HepG2 (cell line): Measurements from ENCODE around the gene LNPK. TPM values are rescaled to one million over a fixed set of nuclear protein-coding genes. Genes with fewer than 3 reads are reported as not detected.

Source experiments
- ARHGAP35 ChIP-seq: sonication (generic); formaldehyde crosslinking; IDR thresholded peaks from 2 replicates; pipeline ENCODE4 v1.9.0; 2022; ENCODE audit warnings: mild to moderate bottlenecking, inconsistent platforms, moderate library complexity, missing genetic modification reagents, borderline replicate concordance
- ARID2 ChIP-seq: sonication (generic); formaldehyde crosslinking; IDR thresholded peaks from 2 replicates; pipeline ENCODE4 v1.8.1; 2022; ENCODE audit warnings: mild to moderate bottlenecking, missing genetic modification reagents, borderline replicate concordance
- ATM ChIP-seq: fragments of 450-650 bp; IDR thresholded peaks from 2 replicates; pipeline ENCODE4 v1.7.1; 2017; ENCODE audit warnings: mild to moderate bottlenecking, borderline replicate concordance
- ATRX ChIP-seq: sonication (generic); formaldehyde crosslinking; IDR thresholded peaks from 2 replicates; pipeline ENCODE4 v1.4.0; 2020; ENCODE audit warnings: missing genetic modification reagents, borderline replicate concordance
- DBP ChIP-seq: sonication (generic); formaldehyde crosslinking; IDR thresholded peaks from 2 replicates; pipeline ENCODE4 v1.4.0; 2020; ENCODE audit warnings: missing genetic modification reagents; ENCODE audit errors: not compliant biosample characterization
- DR1 ChIP-seq: sonication (generic); formaldehyde crosslinking; IDR thresholded peaks from 2 replicates; pipeline ENCODE4 v1.8.0; 2021; ENCODE audit warnings: mild to moderate bottlenecking, missing genetic modification reagents, inconsistent platforms
- EHMT2 ChIP-seq: fragments of 200-600 bp; sonication (generic); IDR thresholded peaks from 2 replicates; pipeline ENCODE4 v1.7.0; 2017; ENCODE audit warnings: antibody characterized with exemption, low read depth, low read length, borderline replicate concordance
- FOXO1 ChIP-seq: sonication (generic); formaldehyde crosslinking; IDR thresholded peaks from 2 replicates; pipeline ENCODE4 v1.4.0; 2020; ENCODE audit warnings: missing genetic modification reagents
- HNRNPLL ChIP-seq: fragments of 200-400 bp; formaldehyde crosslinking; IDR thresholded peaks from 2 replicates; pipeline ENCODE4 v1.6.1; 2017; ENCODE audit warnings: mild to moderate bottlenecking, low read depth, low read length; ENCODE audit not compliant: poor library complexity, severe bottlenecking
- JARID2 ChIP-seq: sonication (generic); formaldehyde crosslinking; IDR thresholded peaks from 2 replicates; pipeline ENCODE4 v1.8.1; 2023; ENCODE audit warnings: missing genetic modification reagents, inconsistent platforms; ENCODE audit not compliant: insufficient replicate concordance
- PTBP1 ChIP-seq: fragments of 200-400 bp; formaldehyde crosslinking; IDR thresholded peaks from 2 replicates; pipeline ENCODE4 v1.6.1; 2018; ENCODE audit warnings: low read length, low read depth; ENCODE audit not compliant: poor library complexity, severe bottlenecking
- SP5 ChIP-seq: IDR thresholded peaks from 2 replicates; pipeline ENCODE4 v1.6.1; 2016; ENCODE audit warnings: low read depth, borderline replicate concordance
- SRSF4 ChIP-seq: fragments of 200-400 bp; formaldehyde crosslinking; IDR thresholded peaks from one replicate; pipeline ENCODE4 v1.6.1; 2018; ENCODE audit warnings: mild to moderate bottlenecking, low read depth, low read length, moderate library complexity; ENCODE audit not compliant: poor library complexity, severe bottlenecking
- TGIF2 ChIP-seq: IDR thresholded peaks from 2 replicates; pipeline ENCODE4 v1.6.1; 2016; ENCODE audit warnings: control low read depth, missing compliant biosample characterization
- TOE1 ChIP-seq: sonication (generic); formaldehyde crosslinking; IDR thresholded peaks from 2 replicates; pipeline ENCODE4 v1.4.0; 2020; ENCODE audit warnings: mild to moderate bottlenecking, missing genetic modification reagents
- ZBTB7A ChIP-seq: sonication (generic); formaldehyde crosslinking; IDR thresholded peaks from 2 replicates; pipeline ENCODE4 v1.8.0; 2022; ENCODE audit warnings: mild to moderate bottlenecking, missing genetic modification reagents
- ZNF205 ChIP-seq: IDR thresholded peaks from 2 replicates; pipeline ENCODE4 v1.6.1; 2018; ENCODE audit warnings: missing biosample characterization, missing genetic modification reagents
- ZNF230 ChIP-seq: sonication (generic); formaldehyde crosslinking; IDR thresholded peaks from 2 replicates; pipeline ENCODE4 v1.4.0; 2020; ENCODE audit warnings: mild to moderate bottlenecking, missing genetic modification reagents
- ZNF530 ChIP-seq: sonication (generic); formaldehyde crosslinking; IDR thresholded peaks from 2 replicates; pipeline ENCODE4 v1.5.0; 2020; ENCODE audit warnings: low read depth, mild to moderate bottlenecking, missing genetic modification reagents
- ZNF567 ChIP-seq: sonication (generic); formaldehyde crosslinking; IDR thresholded peaks from 2 replicates; pipeline ENCODE4 v1.8.1; 2023; ENCODE audit warnings: mild to moderate bottlenecking, missing genetic modification reagents, borderline replicate concordance
- ZNF678 ChIP-seq: sonication (generic); formaldehyde crosslinking; IDR thresholded peaks from 2 replicates; pipeline ENCODE4 v1.4.0; 2020; ENCODE audit warnings: mild to moderate bottlenecking, missing genetic modification reagents
- ZNF841 ChIP-seq: sonication (generic); formaldehyde crosslinking; IDR thresholded peaks from 2 replicates; pipeline ENCODE4 v1.8.1; 2023; ENCODE audit warnings: missing genetic modification reagents, borderline replicate concordance
- polyA plus RNA-seq, 8 experiments: library from polyadenylated mRNA; depleted of rRNA in 3 of 8; stranded (reverse) in 7 of 8; unstranded in 1 of 8; fragments of >200 nt; fragmentation: Illumina TruSeq in 4 of 8; extraction: Trizol in 4 of 8; gene quantifications; 2 replicates each; pipeline versions ENCODE4 v1.2.1 to v1.2.3, GENCODE V29; 2011 to 2016; ENCODE audit warnings: low read depth in 4 of 8, missing spikeins in 1 of 8, mixed read lengths in 1 of 8; ENCODE audit not compliant: insufficient read depth in 1 of 8
- total RNA-seq, 5 experiments: library from RNA; depleted of rRNA; stranded (reverse); fragments of >200 nt; fragmentation: Illumina TruSeq; extraction: Trizol; gene quantifications; 2 replicates each; pipeline ENCODE4 v1.2.3, GENCODE V29; 2016; ENCODE audit warnings: low read depth in 1 of 5
- TF ChIP-seq, protein P1 (sequence below): sonication (generic); formaldehyde crosslinking; IDR thresholded peaks from 2 replicates; pipeline ENCODE4 v1.9.0; 2022; ENCODE audit warnings: low read depth, missing genetic modification reagents
- TF ChIP-seq, protein P2 (sequence below): sonication (generic); formaldehyde crosslinking; IDR thresholded peaks from 2 replicates; pipeline ENCODE4 v1.5.1; 2020; ENCODE audit warnings: mild to moderate bottlenecking, missing genetic modification reagents, moderate library complexity

Gene LNPK
- total and polyA plus RNA-seq, 2 of the 13 experiments (the other 11 are each of a cell fraction or from before 2014, with no cell fraction given) = 25.4 to 26.1 TPM

GRCh38 chr2:176001916-176002687 is at the start of gene LNPK (continued):
- no peak for TF ChIP-seq ZNF530 (CRISPR knock-in tag)
- no peak for TF ChIP-seq DBP (CRISPR knock-in tag)
- peak; percentile 84 for TF ChIP-seq TGIF2 (CRISPR knock-in tag)
- peak; percentile 91 for TF ChIP-seq ARID2 (CRISPR knock-in tag)
- peak; percentile 47; the same call in 1 of the 2 replicates for TF ChIP-seq ZNF230 (CRISPR knock-in tag)
- TF ChIP-seq FOXO1 (CRISPR knock-in tag) = no peak; the same call in 1 of the 2 replicates
- TF ChIP-seq PTBP1 = no peak
- TF ChIP-seq ARHGAP35 (CRISPR knock-in tag) = no peak; the same call in 1 of the 2 replicates
- peak; percentile 91 for TF ChIP-seq DR1
- TF ChIP-seq ATM = no peak
- TF ChIP-seq, protein P1, sequence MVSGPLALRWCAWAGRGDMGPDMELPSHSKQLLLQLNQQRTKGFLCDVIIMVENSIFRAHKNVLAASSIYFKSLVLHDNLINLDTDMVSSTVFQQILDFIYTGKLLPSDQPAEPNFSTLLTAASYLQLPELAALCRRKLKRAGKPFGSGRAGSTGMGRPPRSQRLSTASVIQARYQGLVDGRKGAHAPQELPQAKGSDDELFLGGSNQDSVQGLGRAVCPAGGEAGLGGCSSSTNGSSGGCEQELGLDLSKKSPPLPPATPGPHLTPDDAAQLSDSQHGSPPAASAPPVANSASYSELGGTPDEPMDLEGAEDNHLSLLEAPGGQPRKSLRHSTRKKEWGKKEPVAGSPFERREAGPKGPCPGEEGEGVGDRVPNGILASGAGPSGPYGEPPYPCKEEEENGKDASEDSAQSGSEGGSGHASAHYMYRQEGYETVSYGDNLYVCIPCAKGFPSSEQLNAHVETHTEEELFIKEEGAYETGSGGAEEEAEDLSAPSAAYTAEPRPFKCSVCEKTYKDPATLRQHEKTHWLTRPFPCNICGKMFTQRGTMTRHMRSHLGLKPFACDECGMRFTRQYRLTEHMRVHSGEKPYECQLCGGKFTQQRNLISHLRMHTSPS (CRISPR knock-in tag) = peak; percentile 28; the same call in 1 of the 2 replicates
- 0 out of 2 replicates have a peak, but pooled peaks have one; percentile 84 for TF ChIP-seq ZNF678 (CRISPR knock-in tag)
- TF ChIP-seq ZNF205 (CRISPR knock-in tag) = peak; percentile 25; the same call in 1 of the 2 replicates
- TF ChIP-seq ZNF841 (CRISPR knock-in tag) = no peak; the same call in 1 of the 2 replicates
- TF ChIP-seq JARID2 = no peak
- no peak for TF ChIP-seq ATRX (CRISPR knock-in tag)
- 0 out of 2 replicates have a peak, but pooled peaks have one; percentile 42 for TF ChIP-seq ZBTB7A
- TF ChIP-seq ZNF567 (CRISPR knock-in tag) = peak; percentile 99
- TF ChIP-seq SP5 = peak; percentile 45; the same call in 1 of the 2 replicates
- TF ChIP-seq HNRNPLL = peak; percentile 90
- no peak for TF ChIP-seq SRSF4
- TF ChIP-seq EHMT2 = no peak
- no peak for TF ChIP-seq TOE1 (CRISPR knock-in tag)
- TF ChIP-seq, protein P2, sequence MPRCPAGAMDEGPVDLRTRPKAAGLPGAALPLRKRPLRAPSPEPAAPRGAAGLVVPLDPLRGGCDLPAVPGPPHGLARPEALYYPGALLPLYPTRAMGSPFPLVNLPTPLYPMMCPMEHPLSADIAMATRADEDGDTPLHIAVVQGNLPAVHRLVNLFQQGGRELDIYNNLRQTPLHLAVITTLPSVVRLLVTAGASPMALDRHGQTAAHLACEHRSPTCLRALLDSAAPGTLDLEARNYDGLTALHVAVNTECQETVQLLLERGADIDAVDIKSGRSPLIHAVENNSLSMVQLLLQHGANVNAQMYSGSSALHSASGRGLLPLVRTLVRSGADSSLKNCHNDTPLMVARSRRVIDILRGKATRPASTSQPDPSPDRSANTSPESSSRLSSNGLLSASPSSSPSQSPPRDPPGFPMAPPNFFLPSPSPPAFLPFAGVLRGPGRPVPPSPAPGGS (CRISPR knock-in tag) = no peak; the same call in 1 of the 2 replicates
